Measurements from ENCODE around the gene PLSCR3. TPM values are rescaled to one million over a fixed set of nuclear protein-coding genes. Genes with fewer than 3 reads are reported as not detected.

The PLSCR3 gene
- total and polyA plus RNA-seq, 2 donors (not counting 3 experiments of a cell fraction or from before 2014, with no cell fraction given), result 59.9 to 94.8 TPM

GRCh38 chr17:7438656-7439460, 44.5 kb upstream of the PLSCR3 start:
- Histone ChIP-seq H3K9me1 (replicated peaks; ENCODE audit: control insufficient read depth, extremely low read depth, insufficient read depth, low read length) (no peaks in the 10 kb centered on the region), H3K36me3 (ENCODE audit: control insufficient read depth in 2 of 2, extremely low read depth in 1 of 2, insufficient read depth in 2 of 2, low read length in 2 of 2) (no peaks in the 10 kb centered on the region), H4K20me1 (replicated peaks; ENCODE audit: control insufficient read depth, extremely low read depth, insufficient read depth, low read length) (no peaks in the 10 kb centered on the region), H3K27me3 (ENCODE audit: control insufficient read depth in 2 of 2, insufficient read depth in 2 of 2, low read length in 2 of 2) (peaks cover 20 to 28% of the 10 kb centered on the region in 2 experiments), H3K9me3 (replicated peaks; ENCODE audit: control insufficient read depth, insufficient read depth, low read length) (no peaks in the 10 kb centered on the region), H3K4me1 (ENCODE audit: control insufficient read depth, extremely low read depth, insufficient read depth, low read length) (peaks cover 23% of the 10 kb centered on the region), H3K4me2 (ENCODE audit: insufficient read depth, low read length) (no peak overlapping the region), H3K9ac (replicated peaks; ENCODE audit: extremely low read depth, insufficient read depth, low read length) (no peak overlapping the region), H2AFZ (ENCODE audit: low read depth, low read length) (no peak overlapping the region), H3K4me3 (replicated peaks in 1 of 3; ENCODE audit: insufficient read depth in 1 of 3, low read depth in 1 of 3, low read length in 3 of 3) (no peak overlapping the region), H3K27ac (ENCODE audit: insufficient read depth, low read depth, low read length) (no peak overlapping the region), H3K79me2 (ENCODE audit: control insufficient read depth, insufficient read depth, low read length) (no peaks in the 10 kb centered on the region)
- CTCF ChIA-PET, result interaction anchor here (0.7 to 4.4 kb wide), 10 partner anchors 9 to 150 kb away, joined by 3 to 70 read pairs (median 3); partner anchors contain the start of gene TMEM95
- TF ChIP-seq EZH2 (IDR thresholded peaks at IDR 0.05; ENCODE audit: borderline replicate concordance, low read depth, low read length, severe bottlenecking) (peak; percentile 77), MYC (IDR thresholded peaks at IDR 0.05; ENCODE audit: low read depth, low read length) (no peak), MAX (IDR thresholded peaks at IDR 0.05; ENCODE audit: insufficient read depth, insufficient read length) (no peak), JUN (IDR thresholded peaks at IDR 0.05; ENCODE audit: borderline replicate concordance, insufficient read depth, insufficient read length, low read depth) (no peak), CTCF (IDR thresholded peaks at IDR 0.05; ENCODE audit: extremely low read depth in 1 of 2, insufficient read depth in 1 of 2, low read depth in 1 of 2, low read length in 2 of 2) (no peak), GATA2 (IDR thresholded peaks at IDR 0.05; ENCODE audit: insufficient read depth, insufficient read length, low read depth, low read length) (no peak), POLR2A (IDR thresholded peaks at IDR 0.05; ENCODE audit: low read depth, low read length) (no peak)
- intact Hi-C loops (cut with micrococcal nuclease), result loop anchor here (5.0 kb wide), 2 partner anchors 187 to 248 kb away; partner anchors contain the start of genes CTDNEP1, ELP5, TP53 and WRAP53
- BruUV-seq (replicated peaks), result no TSS peak
- no peak for FAIRE-seq
- dilution Hi-C loops (cut with MboI; ENCODE audit: extremely low pct_ligation_motif_present, low sequenced_read_pairs), result no loop called here
- POLR2A ChIA-PET, result interaction anchor here (1.2 kb wide), 1 partner anchor 35 kb away, joined by 3 read pairs; the partner anchor contains the start of gene TMEM256
- no peak for DNase-seq (ENCODE audit: low read depth, low spot score)

Measured in endothelial cell of umbilical vein (primary cell).